Liver (tissue), 9 donors: ENCODE results near the gene RAP1GAP2. TPM values are rescaled to one million over a fixed set of nuclear protein-coding genes. Genes with fewer than 3 reads are reported as not detected.

Experiments used
- DNase-seq: peaks from one replicate; pipeline ENCODE4 v3.0.0-alpha.2; 2017; ENCODE audit warnings: low spot score
- H3K27ac ChIP-seq, 2 donors: one replicate each; pipeline ENCODE4 v1.7.0; 2013; ENCODE audit warnings: inconsistent platforms in 2 of 2, low read length in 2 of 2, control low read depth in 1 of 2, low read depth in 1 of 2, mild to moderate bottlenecking in 1 of 2
- H3K27me3 ChIP-seq, 4 donors: one replicate each; pipeline versions ENCODE4 v1.6.1 to v1.7.0; 2013; ENCODE audit warnings: low read length in 3 of 4, inconsistent platforms in 1 of 4, mild to moderate bottlenecking in 1 of 4, moderate library complexity in 1 of 4; ENCODE audit not compliant: control insufficient read depth in 4 of 4, insufficient read depth in 4 of 4
- H3K36me3 ChIP-seq, 4 donors: one replicate each; pipeline versions ENCODE4 v1.6.1 to v1.7.0; 2013; ENCODE audit warnings: low read length in 3 of 4, mild to moderate bottlenecking in 3 of 4, low read depth in 1 of 4, moderate library complexity in 1 of 4; ENCODE audit not compliant: control insufficient read depth in 4 of 4, insufficient read depth in 3 of 4
- H3K4me1 ChIP-seq, 4 donors: one replicate each; pipeline versions ENCODE4 v1.6.1 to v1.7.0; 2013; ENCODE audit warnings: low read length in 3 of 4, mild to moderate bottlenecking in 3 of 4, moderate library complexity in 1 of 4; ENCODE audit not compliant: control insufficient read depth in 4 of 4, insufficient read depth in 4 of 4
- H3K4me3 ChIP-seq, 3 donors: one replicate each; pipeline versions ENCODE4 v1.6.1 to v1.7.0; 2013; ENCODE audit warnings: low read length in 3 of 3, control low read depth in 1 of 3, low read depth in 1 of 3, mild to moderate bottlenecking in 1 of 3
- H3K9ac ChIP-seq, 2 donors: one replicate each; pipeline ENCODE4 v1.7.0; 2013; ENCODE audit warnings: low read length in 2 of 2, mild to moderate bottlenecking in 2 of 2, moderate library complexity in 2 of 2, control low read depth in 1 of 2, low read depth in 1 of 2
- H3K9me3 ChIP-seq, 4 donors: one replicate each; pipeline versions ENCODE4 v1.6.1 to v1.7.0; 2013; ENCODE audit warnings: low read length in 3 of 4; ENCODE audit not compliant: control insufficient read depth in 4 of 4
- EGR1 ChIP-seq, 2 donors: IDR thresholded peaks; 2 replicates each; pipeline ENCODE4 v1.6.1; 2016 to 2018; ENCODE audit warnings: antibody characterized with exemption in 2 of 2, low read depth in 2 of 2
- FOXA1 ChIP-seq: IDR thresholded peaks from 2 replicates; pipeline ENCODE4 v1.6.1; 2016; ENCODE audit warnings: antibody characterized with exemption
- FOXA2 ChIP-seq: IDR thresholded peaks from 2 replicates; pipeline ENCODE4 v1.6.1; 2016; ENCODE audit warnings: antibody characterized with exemption
- GABPA ChIP-seq, 2 donors: IDR thresholded peaks in 1 of 2; conservative IDR thresholded peaks in 1 of 2; 2 replicates each; pipeline ENCODE4 v1.6.1; 2016; ENCODE audit warnings: antibody characterized with exemption in 2 of 2, mild to moderate bottlenecking in 1 of 2, moderate library complexity in 1 of 2
- HNF4A ChIP-seq, 2 donors: conservative IDR thresholded peaks; 2 replicates each; pipeline ENCODE4 v1.6.1; 2016; ENCODE audit warnings: antibody characterized with exemption in 2 of 2, mild to moderate bottlenecking in 2 of 2
- HNF4G ChIP-seq: IDR thresholded peaks from 2 replicates; pipeline ENCODE4 v1.6.1; 2016; ENCODE audit warnings: antibody characterized with exemption
- JUND ChIP-seq, 2 donors: IDR thresholded peaks; 2 replicates each; pipeline ENCODE4 v1.6.1; 2016; ENCODE audit warnings: antibody characterized with exemption in 2 of 2
- NR2F2 ChIP-seq: IDR thresholded peaks from 2 replicates; pipeline ENCODE4 v1.6.1; 2016; ENCODE audit warnings: antibody characterized with exemption
- RAD21 ChIP-seq, 2 donors: IDR thresholded peaks; 2 replicates each; pipeline ENCODE4 v1.6.1; 2016; ENCODE audit warnings: antibody characterized with exemption in 2 of 2, mild to moderate bottlenecking in 2 of 2
- RXRA ChIP-seq, 2 donors: IDR thresholded peaks; 2 replicates each; pipeline ENCODE4 v1.6.1; 2017 to 2018; ENCODE audit warnings: antibody characterized with exemption in 2 of 2, mild to moderate bottlenecking in 1 of 2
- SP1 ChIP-seq: IDR thresholded peaks from 2 replicates; pipeline ENCODE4 v1.6.1; 2018; ENCODE audit warnings: antibody characterized with exemption, mild to moderate bottlenecking
- TAF1 ChIP-seq: conservative IDR thresholded peaks from 2 replicates; pipeline ENCODE4 v1.6.1; 2016; ENCODE audit warnings: antibody characterized with exemption, mild to moderate bottlenecking
- YY1 ChIP-seq: IDR thresholded peaks from 2 replicates; pipeline ENCODE4 v1.6.1; 2016; ENCODE audit warnings: antibody characterized with exemption, mild to moderate bottlenecking
- WGBS: extraction: QIAGEN DNeasy Blood & Tissue Kit; methylation state at CpG from one replicate; pipeline ENCODE4 v1.1.7; 2013; 5-methylcytosine and 5-hydroxymethylcytosine counted together
- polyA plus RNA-seq, 2 donors: library from polyadenylated mRNA; stranded (reverse) in 1 of 2; unstranded in 1 of 2; fragments of 200-250 nt in 1 of 2; fragments of >200 nt in 1 of 2; fragmentation: Nextera tagmentation in 1 of 2; extraction: Ambion mirVana in 1 of 2; gene quantifications; one replicate each; pipeline versions ENCODE4 v1.2.1 to v1.2.3, GENCODE V29; 2013 to 2015
- total RNA-seq, 2 donors: library from RNA; depleted of rRNA; stranded (reverse); fragments of >200 nt; gene quantifications; one replicate each; pipeline ENCODE4 v1.2.3, GENCODE V29; 2014
- TF ChIP-seq, protein P1 (sequence below): fragments of 150-350 bp; IDR thresholded peaks from 2 replicates; pipeline ENCODE4 v1.5.1; 2017; ENCODE audit warnings: improper control_type of control experiment, low read depth, low read length; ENCODE audit not compliant: missing input control
- TF ChIP-seq, protein P2 (sequence below): IDR thresholded peaks from 2 replicates; pipeline ENCODE4 v1.6.1; 2016; ENCODE audit warnings: antibody characterized with exemption, mild to moderate bottlenecking
- TF ChIP-seq, protein P3 (sequence below): IDR thresholded peaks from 2 replicates; pipeline ENCODE4 v1.6.1; 2016; ENCODE audit warnings: antibody characterized with exemption
- TF ChIP-seq, protein P4 (sequence below): IDR thresholded peaks from 2 replicates; pipeline ENCODE4 v1.6.1; 2016; ENCODE audit warnings: antibody characterized with exemption
- TF ChIP-seq, protein P5 (sequence below): IDR thresholded peaks from 2 replicates; pipeline ENCODE4 v1.6.1; 2016; ENCODE audit warnings: antibody characterized with exemption
- donor health status: healthy.
- donor health status: healthy.
- donor health status: healthy.
- donor health status: healthy.
- donor health status: healthy.

RAP1GAP2 gene
- total and polyA plus RNA-seq, 4 donors: 0.56 to 1.7 (median 1.1) TPM

- no peak overlapping the region for H3K27ac ChIP-seq
- peaks cover 0 to 2% (median 0%) of the 10 kb centered on the region in 4 donors for H3K36me3 ChIP-seq
- 85% methylated on average over 14 of the region's 14 CpGs for WGBS
- no peaks in the 10 kb centered on the region for H3K4me1 ChIP-seq
- no peak for DNase-seq
- no peaks in the 10 kb centered on the region for H3K9me3 ChIP-seq
- no peak overlapping the region for H3K9ac ChIP-seq
- TF ChIP-seq, protein P1, sequence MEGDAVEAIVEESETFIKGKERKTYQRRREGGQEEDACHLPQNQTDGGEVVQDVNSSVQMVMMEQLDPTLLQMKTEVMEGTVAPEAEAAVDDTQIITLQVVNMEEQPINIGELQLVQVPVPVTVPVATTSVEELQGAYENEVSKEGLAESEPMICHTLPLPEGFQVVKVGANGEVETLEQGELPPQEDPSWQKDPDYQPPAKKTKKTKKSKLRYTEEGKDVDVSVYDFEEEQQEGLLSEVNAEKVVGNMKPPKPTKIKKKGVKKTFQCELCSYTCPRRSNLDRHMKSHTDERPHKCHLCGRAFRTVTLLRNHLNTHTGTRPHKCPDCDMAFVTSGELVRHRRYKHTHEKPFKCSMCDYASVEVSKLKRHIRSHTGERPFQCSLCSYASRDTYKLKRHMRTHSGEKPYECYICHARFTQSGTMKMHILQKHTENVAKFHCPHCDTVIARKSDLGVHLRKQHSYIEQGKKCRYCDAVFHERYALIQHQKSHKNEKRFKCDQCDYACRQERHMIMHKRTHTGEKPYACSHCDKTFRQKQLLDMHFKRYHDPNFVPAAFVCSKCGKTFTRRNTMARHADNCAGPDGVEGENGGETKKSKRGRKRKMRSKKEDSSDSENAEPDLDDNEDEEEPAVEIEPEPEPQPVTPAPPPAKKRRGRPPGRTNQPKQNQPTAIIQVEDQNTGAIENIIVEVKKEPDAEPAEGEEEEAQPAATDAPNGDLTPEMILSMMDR: no peak
- H3K27me3 ChIP-seq: no peaks in the 10 kb centered on the region
- no peak overlapping the region for H3K4me3 ChIP-seq
Observed at GRCh38 chr17:2962729-2963128, 166.5 kb downstream of the RAP1GAP2 start.

DNA sequence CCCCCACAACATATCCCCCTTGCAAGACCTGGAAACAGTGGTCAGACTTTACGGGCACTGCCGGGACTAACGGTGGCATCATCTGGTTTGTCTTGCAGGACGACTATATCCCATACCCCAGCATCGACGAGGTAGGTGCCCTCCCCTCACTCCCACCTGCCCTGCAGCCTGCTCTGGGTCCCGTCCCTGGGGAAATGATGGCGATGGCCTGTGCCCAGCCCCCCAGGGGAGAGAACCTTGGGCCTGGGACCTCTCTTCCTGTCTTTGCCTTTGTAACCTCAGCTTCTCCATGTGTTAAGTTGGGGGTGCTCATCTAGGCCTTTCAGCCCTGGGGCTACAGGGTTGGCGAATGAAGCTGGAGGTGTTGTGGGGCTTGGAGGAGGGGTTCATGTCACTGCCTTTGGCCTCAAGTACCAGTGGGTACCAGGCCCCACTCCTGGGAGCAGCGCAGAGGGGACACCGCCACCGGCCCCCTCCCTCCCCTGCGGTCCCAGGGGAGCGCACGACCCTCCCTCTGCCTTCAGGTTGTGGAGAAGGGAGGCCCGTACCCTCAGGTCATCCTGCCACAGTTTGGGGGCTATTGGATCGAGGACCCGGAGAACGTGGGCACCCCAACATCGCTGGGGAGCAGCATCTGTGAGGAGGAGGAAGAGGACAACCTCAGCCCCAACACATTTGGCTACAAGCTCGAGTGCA lies 167.2 kb downstream of the RAP1GAP2 start:
- H3K4me1 ChIP-seq: no peaks in the 10 kb centered on the region
- DNase-seq: no peak
- WGBS: 92% methylated on average over 21 of the region's 21 CpGs
- no peak overlapping the region for H3K4me3 ChIP-seq
- no peaks in the 10 kb centered on the region for H3K9me3 ChIP-seq
- no peak overlapping the region for H3K9ac ChIP-seq
- TF ChIP-seq SP1 (no peak), YY1 (no peak), TAF1 (no peak), FOXA2 (no peak), HNF4A (conservative IDR thresholded peaks at IDR 0.05) (no peak), RXRA (IDR thresholded peaks at IDR 0.05) (no peak), EGR1 (IDR thresholded peaks at IDR 0.05; ENCODE audit: low read depth in 2 of 2) (no peak), FOXA1 (no peak), JUND (IDR thresholded peaks at IDR 0.05) (no peak), NR2F2 (no peak), HNF4G (no peak), GABPA (IDR thresholded peaks at IDR 0.05 in 1 of 2, conservative IDR thresholded peaks at IDR 0.05 in 1 of 2) (no peak), RAD21 (IDR thresholded peaks at IDR 0.05) (no peak)
- TF ChIP-seq, protein P2, sequence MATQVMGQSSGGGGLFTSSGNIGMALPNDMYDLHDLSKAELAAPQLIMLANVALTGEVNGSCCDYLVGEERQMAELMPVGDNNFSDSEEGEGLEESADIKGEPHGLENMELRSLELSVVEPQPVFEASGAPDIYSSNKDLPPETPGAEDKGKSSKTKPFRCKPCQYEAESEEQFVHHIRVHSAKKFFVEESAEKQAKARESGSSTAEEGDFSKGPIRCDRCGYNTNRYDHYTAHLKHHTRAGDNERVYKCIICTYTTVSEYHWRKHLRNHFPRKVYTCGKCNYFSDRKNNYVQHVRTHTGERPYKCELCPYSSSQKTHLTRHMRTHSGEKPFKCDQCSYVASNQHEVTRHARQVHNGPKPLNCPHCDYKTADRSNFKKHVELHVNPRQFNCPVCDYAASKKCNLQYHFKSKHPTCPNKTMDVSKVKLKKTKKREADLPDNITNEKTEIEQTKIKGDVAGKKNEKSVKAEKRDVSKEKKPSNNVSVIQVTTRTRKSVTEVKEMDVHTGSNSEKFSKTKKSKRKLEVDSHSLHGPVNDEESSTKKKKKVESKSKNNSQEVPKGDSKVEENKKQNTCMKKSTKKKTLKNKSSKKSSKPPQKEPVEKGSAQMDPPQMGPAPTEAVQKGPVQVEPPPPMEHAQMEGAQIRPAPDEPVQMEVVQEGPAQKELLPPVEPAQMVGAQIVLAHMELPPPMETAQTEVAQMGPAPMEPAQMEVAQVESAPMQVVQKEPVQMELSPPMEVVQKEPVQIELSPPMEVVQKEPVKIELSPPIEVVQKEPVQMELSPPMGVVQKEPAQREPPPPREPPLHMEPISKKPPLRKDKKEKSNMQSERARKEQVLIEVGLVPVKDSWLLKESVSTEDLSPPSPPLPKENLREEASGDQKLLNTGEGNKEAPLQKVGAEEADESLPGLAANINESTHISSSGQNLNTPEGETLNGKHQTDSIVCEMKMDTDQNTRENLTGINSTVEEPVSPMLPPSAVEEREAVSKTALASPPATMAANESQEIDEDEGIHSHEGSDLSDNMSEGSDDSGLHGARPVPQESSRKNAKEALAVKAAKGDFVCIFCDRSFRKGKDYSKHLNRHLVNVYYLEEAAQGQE: no peak
- TF ChIP-seq, protein P1: no peak
- TF ChIP-seq, protein P3, sequence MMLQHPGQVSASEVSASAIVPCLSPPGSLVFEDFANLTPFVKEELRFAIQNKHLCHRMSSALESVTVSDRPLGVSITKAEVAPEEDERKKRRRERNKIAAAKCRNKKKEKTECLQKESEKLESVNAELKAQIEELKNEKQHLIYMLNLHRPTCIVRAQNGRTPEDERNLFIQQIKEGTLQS: no peak
- TF ChIP-seq, protein P4, sequence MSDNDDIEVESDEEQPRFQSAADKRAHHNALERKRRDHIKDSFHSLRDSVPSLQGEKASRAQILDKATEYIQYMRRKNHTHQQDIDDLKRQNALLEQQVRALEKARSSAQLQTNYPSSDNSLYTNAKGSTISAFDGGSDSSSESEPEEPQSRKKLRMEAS: no peak
- TF ChIP-seq, protein P5, sequence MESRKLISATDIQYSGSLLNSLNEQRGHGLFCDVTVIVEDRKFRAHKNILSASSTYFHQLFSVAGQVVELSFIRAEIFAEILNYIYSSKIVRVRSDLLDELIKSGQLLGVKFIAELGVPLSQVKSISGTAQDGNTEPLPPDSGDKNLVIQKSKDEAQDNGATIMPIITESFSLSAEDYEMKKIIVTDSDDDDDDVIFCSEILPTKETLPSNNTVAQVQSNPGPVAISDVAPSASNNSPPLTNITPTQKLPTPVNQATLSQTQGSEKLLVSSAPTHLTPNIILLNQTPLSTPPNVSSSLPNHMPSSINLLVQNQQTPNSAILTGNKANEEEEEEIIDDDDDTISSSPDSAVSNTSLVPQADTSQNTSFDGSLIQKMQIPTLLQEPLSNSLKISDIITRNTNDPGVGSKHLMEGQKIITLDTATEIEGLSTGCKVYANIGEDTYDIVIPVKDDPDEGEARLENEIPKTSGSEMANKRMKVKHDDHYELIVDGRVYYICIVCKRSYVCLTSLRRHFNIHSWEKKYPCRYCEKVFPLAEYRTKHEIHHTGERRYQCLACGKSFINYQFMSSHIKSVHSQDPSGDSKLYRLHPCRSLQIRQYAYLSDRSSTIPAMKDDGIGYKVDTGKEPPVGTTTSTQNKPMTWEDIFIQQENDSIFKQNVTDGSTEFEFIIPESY: no peak
- no peak overlapping the region for H3K27ac ChIP-seq
- no peaks in the 10 kb centered on the region for H3K27me3 ChIP-seq
- H3K36me3 ChIP-seq: peaks cover 0 to 4% (median 0%) of the 10 kb centered on the region in 4 donors
